Measurements from ENCODE around the gene HSPB9.

Gene HSPB9

DNA sequence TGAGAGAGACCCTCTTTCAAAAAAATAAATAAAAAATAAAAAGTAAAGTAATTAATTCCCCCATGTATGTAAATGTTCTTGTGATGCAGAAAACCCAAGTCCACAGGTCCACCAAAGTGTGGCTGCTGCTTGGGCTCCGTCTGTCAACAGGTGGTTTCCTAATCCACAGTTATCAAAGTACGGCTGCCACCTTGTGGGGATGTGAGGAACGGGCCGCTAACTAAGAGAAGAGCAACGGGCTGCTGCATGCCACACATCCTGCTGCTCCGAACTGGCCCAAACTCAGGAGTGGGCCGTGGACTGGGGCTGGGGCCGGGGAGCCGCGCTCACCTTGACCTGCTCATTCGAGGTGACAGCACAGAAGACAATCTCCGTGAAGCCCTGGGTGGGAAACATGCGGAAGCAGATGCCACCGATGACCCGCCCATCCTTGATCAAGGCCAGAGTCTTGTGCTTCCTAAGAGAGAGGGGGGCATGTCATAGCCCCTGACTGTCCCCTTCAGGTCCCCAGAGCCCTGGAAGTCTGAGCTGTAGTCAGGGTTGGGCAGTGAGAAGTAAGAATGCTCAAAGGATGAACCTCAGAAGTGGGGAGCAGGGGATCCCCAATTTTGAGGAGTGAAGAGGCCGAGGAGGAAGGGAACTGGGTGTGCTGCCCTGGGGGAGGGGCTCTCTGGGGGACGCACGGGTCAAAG, 5.8 kb upstream of the HSPB9 start:
- peak; percentile 78 for DNase-seq (ENCODE audit: low read depth)
- H3K4me3 ChIP-seq (ENCODE audit: low read depth, low read length) = no peak overlapping the region
- TF ChIP-seq CTCF (IDR thresholded peaks at IDR 0.05; ENCODE audit: low read depth, low read length, missing control alignments) = peak; percentile 87

- DNase-seq (ENCODE audit: low read depth) = no peak
- TF ChIP-seq CTCF (IDR thresholded peaks at IDR 0.05; ENCODE audit: low read depth, low read length, missing control alignments) = no peak
- no peak overlapping the region for H3K4me3 ChIP-seq (ENCODE audit: low read depth, low read length)
These were observed 5.0 kb upstream of the HSPB9 start for GRCh38 chr17:42117397-42118125.

DNA sequence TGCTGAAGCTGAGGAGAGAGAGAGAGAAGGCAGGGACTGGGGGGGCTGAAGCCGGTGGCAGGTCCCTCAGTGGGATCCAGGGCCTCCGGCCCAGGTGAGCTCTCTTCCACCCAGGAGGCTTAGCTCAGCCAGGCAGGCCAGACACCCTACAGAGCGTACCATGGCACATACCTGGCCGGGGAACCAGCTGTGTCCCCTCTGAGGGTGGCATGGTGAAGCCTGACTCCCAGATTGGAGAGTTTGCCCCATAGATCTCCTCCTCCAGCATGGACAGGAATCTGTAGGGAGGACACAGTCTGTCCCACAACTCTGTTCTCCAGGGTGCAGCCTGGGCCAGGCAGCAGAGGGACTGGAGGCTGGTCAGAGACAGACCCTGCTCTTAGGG, 4.5 kb upstream of the HSPB9 start:
- TF ChIP-seq CTCF (IDR thresholded peaks at IDR 0.05; ENCODE audit: low read depth, low read length, missing control alignments) = no peak
- no peak overlapping the region for H3K4me3 ChIP-seq (ENCODE audit: low read depth, low read length)
- DNase-seq (ENCODE audit: low read depth) = no peak

- TF ChIP-seq CTCF (IDR thresholded peaks at IDR 0.05; ENCODE audit: low read depth, low read length, missing control alignments) = peak; percentile 56
- DNase-seq (ENCODE audit: low read depth) = no peak
- no peak overlapping the region for H3K4me3 ChIP-seq (ENCODE audit: low read depth, low read length)
These were observed 4.1 kb upstream of the HSPB9 start for GRCh38 chr17:42118545-42118944.

DNA sequence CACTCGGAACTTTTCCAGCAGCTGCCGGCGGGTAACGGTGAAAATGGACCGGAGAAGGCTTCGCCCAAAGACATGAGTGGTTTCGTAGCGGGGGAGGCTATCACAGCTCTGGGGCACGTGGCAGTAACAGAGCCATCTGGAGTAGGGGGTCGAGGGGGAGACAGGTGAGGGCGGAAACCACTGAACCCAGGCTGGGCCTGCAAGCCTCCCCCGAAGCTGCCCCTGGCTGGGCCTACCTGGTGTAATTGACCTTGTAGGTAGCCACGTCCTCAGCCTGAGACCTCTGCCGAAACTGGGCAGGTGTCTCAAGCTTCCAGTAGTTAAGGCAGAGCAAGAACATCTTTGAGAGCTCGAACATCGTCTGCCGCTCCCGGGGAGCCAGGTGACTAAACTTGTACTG, 3.3 kb upstream of the HSPB9 start:
- H3K4me3 ChIP-seq (ENCODE audit: low read depth, low read length) = no peak overlapping the region
- no peak for TF ChIP-seq CTCF (IDR thresholded peaks at IDR 0.05; ENCODE audit: low read depth, low read length, missing control alignments)

DNA sequence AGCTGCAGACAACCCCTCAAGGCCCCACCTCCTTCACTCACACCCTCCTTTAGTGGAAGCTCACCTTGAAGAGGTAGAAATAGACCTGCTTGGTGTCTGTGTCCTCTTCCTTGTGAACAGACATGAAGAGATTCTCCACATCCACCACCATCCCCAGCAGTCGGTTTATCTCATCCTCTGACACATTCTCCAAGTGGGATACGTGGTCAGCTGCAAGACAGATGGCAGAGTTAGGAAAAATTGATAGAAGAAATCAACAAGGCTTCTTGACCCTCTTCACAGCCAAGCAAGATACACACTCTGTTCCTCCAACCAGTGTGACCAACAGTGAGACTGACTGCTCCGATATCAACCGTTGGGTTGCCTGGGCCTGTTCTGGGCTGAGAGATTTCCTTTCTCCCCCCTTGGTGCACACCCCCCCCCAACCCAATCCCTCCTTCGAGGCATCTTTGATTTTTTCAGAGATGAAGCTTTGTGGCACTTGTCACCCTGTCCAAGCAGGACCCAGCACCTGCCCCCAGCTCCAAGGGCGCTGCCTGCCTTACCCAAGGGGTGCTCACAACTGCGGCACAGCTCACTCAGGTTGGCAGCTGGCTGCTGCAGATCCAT, 2.3 kb upstream of the HSPB9 start:
- DNase-seq (ENCODE audit: low read depth) = no peak
- no peak for TF ChIP-seq CTCF (IDR thresholded peaks at IDR 0.05; ENCODE audit: low read depth, low read length, missing control alignments)
- peak overlapping the region; percentile 56 for H3K4me3 ChIP-seq (ENCODE audit: low read depth, low read length)

More for the DNA sequence above, 3.3 kb upstream of the HSPB9 start:
- DNase-seq (ENCODE audit: low read depth) = no peak
